HG02840 (cell line): ENCODE results near the gene TNMD.

Experiments
- ATAC-seq: cut with Tn5 transposase; IDR thresholded peaks from one replicate; pipeline ENCODE4 v1.9.1; 2021; ENCODE audit warnings: mild to moderate bottlenecking, moderate library complexity, moderate number of reproducible peaks; ENCODE audit not compliant: unreplicated experiment, low FRiP score

TNMD gene

DNA sequence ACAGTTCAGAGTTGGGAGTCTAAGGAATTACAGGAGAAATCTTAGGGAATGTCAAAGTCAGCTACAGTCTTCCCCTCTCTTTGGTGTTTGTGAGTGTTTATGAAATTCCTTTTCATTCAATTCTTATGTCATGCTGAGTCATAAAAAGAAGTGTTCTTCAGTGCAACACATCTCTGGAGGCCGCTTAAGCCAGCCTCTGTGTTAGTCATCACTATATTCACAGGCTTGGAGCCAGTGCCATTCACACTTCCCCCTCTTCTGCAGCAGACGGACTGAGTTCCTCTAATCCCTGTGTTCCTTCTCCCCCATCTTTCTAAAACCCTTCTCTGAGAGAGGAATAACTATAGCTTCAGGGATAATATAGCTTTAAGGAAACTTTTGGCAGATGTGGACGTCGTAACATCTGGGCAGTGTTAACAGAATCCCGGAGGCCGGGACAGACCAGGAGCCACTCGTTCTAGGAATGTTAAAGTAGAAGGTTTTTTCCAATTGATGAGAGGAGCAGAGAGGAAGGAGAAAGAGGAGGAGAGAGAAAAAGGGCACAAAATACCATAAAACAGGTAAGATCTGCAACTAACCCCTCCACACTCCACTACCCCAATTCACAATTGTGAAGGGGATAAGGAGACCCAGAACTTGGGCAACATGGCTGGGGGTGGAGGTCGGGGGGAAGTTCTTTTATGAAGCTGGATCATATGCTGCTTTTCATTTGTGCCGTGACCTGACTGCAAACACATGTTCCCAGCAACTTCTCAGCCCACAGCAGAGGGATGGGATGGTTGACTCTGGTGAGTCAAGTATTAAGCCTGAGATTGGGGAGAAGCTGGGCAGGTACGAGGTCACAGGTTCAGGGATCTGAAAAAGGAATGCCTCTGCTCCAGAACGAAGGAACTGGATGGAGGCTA is 59.5 kb downstream of the TNMD start, which contains the start of gene SRPX2:
Gene SRPX2, plus strand, starts transcription at position 244 of the 905 bp plus-strand sequence. CDS start 2,124 bp downstream, outside the sequence.
- ATAC-seq: no peak

DNA sequence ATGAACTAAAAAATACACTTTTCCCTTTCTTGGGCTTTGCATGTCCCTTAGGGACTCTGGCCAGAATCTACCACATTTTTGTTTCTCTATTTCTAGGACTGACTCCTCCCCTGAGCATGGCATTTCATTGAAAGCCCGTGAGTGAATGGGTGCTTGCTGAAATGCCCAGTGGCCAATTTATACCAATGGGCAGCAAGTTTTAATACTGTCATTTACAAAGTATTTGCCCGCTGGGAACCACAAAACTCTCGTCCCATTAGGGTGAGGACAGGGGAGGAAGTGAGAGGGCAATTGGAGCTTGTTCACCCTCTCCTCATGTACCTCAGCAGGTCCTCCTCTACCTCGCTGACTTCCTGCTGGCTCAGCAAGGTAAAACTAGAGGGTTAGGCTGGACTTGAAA is 60.4 kb downstream of the TNMD start:
- ATAC-seq: no peak

DNA sequence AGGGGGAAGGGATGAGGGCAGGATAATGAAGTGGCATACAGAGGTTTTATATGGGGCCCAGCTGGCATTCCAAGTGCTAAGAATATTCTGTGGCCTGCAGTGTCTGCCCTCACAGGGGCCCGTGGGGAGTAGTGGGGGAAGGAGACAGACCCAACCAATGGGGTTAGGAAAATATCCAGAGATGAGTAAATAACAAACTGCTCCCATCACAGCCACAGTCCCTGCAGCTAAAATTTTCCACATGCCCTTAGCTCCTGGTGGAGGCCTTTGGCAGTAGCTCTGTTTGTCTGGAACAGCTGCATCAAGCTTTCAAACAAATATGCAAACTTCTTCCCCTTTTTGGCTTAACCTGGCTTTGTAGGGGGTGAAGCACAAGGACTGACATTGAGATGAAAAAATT is 62.4 kb downstream of the TNMD start:
- ATAC-seq: no peak

DNA sequence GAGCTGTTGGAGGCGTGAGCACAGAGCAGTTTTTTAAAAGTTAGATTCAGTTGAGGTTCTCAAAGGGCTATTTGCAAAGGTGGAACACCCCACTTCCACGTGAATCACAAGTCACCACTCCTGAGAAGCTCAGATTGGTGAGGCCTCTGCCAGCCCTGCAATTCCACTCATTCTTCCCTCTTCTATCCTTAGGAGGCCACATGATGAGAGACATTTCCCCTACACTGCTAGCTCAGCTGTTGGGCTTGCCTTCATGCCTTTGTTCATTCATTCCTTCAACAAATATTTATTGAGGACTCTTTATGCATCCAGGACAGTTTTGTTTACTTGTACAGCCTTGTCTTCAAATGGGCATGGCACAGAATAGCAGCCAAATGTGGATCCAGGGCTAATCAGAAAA is 63.0 kb downstream of the TNMD start:
- no peak for ATAC-seq

DNA sequence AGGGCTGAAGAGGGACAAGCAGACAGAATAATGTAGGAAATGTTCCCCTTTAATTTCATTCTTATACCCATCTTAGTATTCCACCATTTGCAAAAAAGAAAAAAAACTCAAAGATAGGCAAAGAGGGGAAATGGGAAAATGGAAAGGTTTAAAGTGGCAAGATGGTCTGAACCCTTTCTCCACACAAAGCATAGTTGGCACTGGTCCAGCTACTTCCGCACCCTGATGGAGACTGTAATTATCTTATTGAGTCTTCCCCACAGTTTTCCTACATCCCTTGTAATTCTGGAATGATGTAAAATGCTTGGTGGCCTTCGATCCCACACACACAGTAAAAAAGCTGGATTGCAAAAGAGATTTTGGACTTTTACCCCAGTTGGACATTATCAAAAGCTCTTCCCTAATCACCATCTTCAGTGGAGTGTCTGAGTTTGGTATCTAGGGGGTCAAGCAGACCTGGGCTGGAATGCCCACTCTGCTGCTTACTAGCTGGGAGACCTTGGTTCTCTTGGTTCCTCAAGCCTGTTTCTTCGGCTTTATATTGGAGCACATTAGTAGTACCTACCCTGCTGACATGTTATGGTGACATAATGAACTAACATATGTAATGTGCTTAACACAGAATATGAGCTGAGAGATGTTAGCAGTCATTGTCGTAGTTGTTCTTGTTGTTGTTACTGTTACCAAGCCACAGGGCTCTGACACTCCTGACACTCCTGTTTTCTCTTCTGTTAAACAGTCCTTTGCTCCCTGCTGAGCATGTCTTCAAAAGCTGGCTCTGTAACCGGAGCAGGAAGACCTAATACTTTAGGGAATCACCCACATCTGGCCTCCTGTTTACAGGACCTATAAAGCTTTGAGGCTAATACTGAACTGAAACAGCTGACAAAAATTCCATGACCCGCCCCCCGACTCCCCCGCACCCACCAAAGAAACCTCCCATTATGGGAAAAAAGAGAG is 64.0 kb downstream of the TNMD start:
- no peak for ATAC-seq
